GM19372 (cell line): ENCODE data around the gene ZCCHC7.
"Not testable (repeated sequence)": the region's sequence is repeated elsewhere in the genome, so short reads cannot be mapped to it uniquely, and the experiment has no call there.

Experiments
- ATAC-seq: cut with Tn5 transposase; IDR thresholded peaks from one replicate; pipeline ENCODE4 v1.9.1; 2021; ENCODE audit warnings: mild to moderate bottlenecking, low read depth, moderate library complexity; ENCODE audit not compliant: unreplicated experiment

ZCCHC7 gene

DNA sequence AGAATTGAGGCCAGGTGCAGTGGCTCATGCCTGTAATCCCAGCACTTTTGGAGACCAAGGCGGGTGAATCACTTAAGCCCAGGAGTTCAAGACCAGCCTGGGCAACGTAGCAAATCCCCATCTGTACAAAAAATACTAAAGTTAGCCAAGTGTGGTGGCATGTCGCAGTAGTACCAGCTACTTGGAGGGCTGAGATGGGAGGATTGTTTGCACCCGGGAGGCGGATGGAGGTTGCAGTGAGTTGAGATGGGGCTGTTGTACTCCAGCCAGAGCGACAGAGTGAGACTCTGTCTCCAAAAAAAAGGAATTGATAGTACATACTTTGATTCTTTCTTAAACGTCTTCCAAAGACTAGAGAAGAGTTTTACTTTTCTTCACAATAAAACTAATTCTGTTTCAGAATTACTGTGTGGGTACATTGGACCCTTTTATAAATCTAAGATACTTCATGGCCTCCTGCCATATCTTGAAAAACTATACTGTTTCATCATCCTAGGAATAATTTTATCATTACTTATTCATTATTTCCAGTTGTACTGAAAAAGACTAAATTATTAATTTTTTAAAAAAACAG is 170.1 kb downstream of the ZCCHC7 start:
- ATAC-seq = no peak

GRCh38 chr9:37290940-37291485 is 170.6 kb downstream of the ZCCHC7 start:
- no peak for ATAC-seq

DNA sequence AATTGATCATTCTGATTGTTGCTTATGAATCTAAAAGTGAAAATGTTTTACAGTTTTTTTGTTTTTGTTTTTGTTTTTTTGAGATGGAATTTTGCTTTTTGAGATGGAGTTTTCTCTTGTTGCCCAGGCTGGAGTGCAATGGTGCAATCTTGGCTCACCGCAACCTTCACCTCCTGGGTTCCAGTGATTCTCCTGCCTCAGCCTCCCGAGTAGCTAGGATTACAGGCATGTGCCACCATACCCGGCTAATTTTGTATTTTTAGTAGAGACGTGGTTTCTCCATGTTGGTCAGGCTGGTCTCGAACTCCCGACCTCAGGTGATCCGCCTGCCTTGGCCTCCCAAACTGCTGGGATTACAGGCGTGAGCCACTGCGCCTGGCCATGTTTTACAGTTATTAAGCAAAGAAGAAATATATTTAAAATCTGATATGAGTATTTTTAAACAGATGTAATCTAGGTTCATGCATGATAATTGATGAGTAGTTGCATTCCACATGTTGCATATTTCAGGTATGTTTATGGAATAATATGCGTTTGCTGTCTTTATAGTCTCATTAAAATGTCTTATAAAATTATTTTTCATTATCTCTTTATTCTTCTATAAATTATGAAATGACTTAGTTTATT is 171.4 kb downstream of the ZCCHC7 start:
- not testable (repeated sequence) for ATAC-seq

DNA sequence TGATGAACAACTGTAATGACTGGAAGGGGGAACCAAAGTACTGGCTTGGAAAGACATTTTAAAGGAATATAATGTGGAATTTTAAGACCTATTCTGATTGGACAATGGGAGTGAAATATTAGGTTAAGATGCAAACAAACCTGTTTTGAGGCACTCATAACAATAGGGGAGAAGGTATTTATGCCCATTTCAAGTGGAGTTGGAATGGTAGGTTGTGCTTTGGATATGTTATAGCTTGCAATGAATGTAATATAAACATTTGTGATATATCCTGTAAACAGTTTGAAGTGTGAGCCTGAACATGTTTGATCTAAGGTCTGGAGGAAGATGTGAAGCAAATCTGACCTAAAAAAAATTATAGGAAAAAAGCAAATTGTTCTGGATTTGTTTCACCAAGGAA is 172.5 kb downstream of the ZCCHC7 start:
- ATAC-seq = no peak

GRCh38 chr9:37293664-37294524 is 173.5 kb downstream of the ZCCHC7 start:
- peak; percentile 46 for ATAC-seq

GRCh38 chr9:37295178-37295577 is 174.8 kb downstream of the ZCCHC7 start:
- no peak for ATAC-seq

GRCh38 chr9:37295796-37296195 is 175.4 kb downstream of the ZCCHC7 start:
- no peak for ATAC-seq

- ATAC-seq = no peak
Measured at GRCh38 chr9:37297592-37297991, 177.2 kb downstream of the ZCCHC7 start.

DNA sequence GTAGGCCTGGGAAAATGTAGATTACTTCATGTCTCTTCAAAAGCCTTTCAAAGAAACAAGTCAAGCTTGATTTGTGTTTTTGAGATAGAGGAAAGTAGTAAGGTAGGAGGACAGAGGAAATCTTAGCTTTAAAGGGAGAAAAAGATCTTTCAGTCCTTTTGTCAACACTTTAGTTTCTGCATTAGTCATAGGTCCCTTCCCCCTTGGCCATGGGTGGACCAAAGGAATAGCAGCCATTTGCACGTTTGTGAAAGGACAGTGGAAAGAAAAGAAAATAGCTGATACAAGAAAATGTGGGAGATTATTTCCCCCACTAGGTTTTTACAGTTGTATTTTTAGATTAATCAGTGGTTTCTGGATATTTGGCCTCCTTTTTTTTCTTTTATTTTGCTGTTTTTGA is 180.2 kb downstream of the ZCCHC7 start:
- no peak for ATAC-seq

- ATAC-seq = no peak
Measured at GRCh38 chr9:37301042-37301853, 180.9 kb downstream of the ZCCHC7 start.

DNA sequence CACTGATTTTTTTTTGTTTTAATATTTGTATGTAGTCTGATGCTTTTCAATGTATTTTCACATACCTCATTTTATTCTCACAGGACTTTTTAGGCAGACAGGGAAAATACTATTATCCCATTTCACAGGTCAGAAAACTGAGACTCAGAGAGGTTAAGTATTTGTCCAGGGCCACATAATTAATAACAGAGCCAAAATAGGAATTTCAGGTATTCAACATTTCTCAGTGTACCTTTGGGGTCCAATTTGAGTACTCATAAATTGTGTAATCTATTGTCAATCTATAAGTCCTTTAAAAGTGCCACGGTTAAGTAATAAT is 181.4 kb downstream of the ZCCHC7 start:
- ATAC-seq = no peak

DNA sequence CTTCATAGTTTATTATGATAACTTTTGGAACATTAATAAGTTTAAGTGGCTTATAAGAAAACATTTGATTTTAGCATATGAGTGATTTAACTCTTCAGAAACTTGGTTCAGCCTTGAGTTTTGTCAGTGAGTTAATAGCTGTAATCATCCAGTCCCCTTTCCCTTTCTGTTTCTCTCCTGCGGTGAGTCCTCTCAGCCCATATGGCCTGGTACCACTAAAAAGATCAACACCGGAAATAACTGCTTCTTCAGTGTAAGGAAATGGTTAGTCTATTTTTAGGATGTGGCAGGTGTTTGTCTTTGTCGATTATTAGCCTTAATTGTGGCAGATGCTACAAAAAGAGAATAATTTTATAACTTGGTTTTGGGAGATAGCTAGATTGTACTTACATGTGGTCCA is 181.9 kb downstream of the ZCCHC7 start:
- ATAC-seq = peak; percentile 84

DNA sequence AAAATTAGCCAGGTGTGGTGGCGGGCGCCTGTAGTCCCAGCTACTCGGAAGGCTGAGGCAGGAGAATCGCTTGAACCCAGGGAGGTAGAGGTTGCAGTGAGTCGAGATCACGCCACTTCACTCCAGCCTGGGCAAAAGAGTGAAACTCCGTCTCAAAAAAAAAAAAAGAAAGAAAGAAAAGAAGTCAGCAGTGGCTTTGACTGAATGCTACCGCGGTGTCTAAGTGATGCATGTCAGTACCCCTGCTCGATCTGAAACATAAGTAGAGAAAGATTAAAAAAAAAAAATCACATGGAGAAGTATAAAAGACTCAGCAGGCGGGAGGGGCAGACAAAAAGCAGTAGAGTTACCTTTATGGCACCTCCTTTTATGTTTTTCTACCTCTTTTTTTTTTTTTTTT is 182.9 kb downstream of the ZCCHC7 start:
- not testable (repeated sequence) for ATAC-seq

DNA sequence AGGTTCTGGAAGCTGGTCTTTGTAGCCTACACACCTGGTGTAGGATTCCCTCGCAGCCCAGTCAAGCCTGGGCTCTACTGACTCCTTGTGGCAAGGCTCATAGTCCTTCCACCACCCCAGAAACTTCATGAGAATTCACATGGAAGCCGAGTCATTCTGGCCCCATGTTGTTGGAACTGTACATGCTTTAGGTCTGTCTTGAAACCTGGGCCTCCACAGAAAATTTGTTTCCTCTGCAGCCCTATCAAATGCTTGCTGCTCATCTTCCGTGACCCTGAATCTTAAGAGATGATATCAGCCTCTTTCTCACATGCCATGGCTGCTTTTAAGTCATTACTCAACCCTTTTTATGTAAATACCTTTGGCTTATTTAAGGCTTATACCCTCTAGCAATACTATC is 188.8 kb downstream of the ZCCHC7 start:
- no peak for ATAC-seq

DNA sequence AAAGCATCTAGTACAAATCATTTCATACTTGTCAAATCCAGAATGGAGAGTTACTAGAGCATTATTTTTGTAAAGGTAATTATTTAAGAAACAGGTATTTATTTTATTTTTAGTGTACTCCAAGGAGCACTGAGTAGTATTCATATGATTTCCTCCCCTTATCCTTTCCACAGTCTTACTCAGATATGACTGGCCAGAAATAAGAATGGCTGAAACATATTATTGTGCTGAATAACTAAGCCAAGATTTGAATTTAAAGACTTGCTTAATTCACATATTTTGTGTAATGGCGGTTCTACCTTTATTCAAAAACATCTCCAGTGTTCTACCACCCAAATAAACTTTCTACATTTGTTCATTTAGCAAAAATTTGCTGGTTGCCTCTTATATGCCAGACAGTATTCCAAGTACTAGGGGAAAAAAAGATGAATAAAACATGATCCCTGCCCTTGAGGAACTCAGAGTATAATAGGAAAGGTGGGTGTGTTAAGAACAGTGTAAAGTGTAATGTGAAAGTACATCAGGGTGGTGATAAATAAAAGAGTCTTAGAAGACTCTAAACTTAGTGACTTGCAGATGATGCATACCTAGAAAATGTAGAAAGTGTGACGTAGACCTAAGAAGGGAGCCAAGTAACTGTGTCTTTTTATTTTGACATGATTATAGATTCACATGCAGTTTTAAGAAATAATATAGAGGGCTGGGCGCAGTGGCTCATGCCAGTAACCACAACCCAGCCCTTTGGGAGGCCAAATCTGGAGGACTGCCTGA is 191.7 kb downstream of the ZCCHC7 start:
- ATAC-seq = no peak

DNA sequence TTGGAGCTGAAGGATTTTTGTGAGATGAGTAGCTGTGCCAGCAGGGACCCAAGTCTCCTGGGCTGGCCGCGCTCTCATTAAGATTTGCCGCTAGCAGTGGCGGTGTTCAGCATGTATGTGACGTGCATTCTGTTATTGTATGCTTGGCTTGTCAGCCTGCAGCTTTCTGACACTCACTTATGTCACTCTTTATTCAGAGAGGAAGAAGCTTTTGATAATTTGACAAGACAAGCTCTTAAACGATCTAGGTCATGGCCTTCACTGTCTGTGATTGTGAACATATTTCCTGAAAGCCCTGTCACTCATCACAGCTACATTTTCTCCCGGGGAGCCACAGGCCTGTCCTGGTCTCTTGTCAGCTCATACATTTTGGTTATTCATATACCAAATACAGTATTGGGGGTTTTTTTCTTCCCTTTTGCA is 203.9 kb downstream of the ZCCHC7 start:
- ATAC-seq = peak; percentile 59

DNA sequence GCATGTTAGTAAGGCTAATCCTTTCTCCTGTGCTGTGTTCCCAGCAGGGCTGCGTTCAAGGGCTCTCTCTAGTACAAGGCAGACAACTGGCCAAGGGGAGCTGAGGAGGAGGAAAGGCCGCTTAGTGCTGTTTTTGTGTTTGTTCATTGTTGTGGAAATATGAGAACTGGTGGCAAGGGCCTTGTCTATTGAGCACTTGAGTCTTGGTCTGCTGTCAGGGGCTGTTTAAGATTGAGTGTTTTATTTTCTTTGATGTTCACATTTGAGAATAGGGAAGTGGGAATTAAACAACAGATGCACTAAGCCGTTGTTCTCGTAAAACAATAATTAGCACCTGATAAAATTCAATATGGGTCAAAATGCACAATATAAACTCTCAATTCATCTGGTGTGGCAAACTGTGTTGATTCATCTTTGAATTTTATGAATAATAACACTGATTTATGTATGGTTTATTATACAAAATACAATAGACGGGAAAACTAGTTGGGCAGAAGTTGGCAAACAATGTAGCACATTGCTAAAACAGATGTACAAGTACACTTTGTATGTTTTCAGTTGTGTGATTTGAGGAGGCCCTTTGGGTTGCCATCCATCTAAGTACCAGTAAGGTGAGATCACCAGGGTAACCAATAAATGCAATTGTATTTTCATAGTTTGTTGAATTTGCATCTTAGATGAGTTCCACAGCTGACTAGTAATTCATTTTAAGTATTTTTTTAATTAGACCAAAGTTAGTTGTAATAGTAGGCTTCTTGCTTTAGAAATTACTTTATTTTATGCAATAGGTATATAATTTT is 204.5 kb downstream of the ZCCHC7 start:
- peak; percentile 28 for ATAC-seq

DNA sequence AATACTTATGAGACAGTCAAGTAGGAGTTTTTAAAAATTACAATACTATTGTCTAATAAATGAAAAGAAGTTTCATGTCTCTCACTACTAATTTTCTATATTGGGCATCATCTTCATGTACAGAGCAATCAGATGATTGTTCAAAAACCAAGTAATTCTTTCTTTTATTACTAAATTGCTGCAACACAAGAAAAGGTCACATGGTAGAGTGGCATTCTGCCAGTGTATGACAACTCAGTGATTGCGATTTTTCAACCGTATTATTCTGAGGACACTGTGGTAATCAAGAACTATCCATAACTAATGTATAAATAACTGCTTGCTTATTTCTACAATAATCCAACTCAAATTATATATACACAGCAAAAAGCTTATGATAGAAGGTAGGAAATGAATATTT is 205.4 kb downstream of the ZCCHC7 start:
- ATAC-seq = no peak

DNA sequence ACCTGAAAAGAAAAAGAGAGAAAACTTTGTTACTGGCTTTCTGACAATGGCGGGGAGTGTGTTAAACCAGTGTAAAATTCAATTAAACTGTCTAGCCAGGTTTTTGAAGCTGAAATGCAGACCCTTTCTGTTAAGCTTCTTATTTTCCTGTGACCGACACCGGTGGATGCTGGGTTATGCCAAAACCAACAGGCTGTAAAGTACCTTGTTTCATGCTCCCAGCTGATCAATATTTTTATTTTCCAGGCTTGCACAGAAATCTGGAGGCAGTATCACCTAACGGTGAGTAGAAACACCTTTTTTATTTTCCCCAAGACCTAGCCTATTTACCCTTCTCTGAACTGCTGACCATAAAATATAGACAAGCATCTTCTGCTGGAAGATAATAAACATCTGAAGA is 207.2 kb downstream of the ZCCHC7 start:
- no peak for ATAC-seq
